GM23338 (cell line): ENCODE results near the gene FIG4. TPM values are rescaled to one million over a fixed set of nuclear protein-coding genes. Genes with fewer than 3 reads are reported as not detected.

Experiments used
- ATAC-seq: fragments of 200-7000 bp; cut with Tn5 transposase; 3 replicates; pipeline ENCODE4 v1.9.1; 2020
- DNase-seq: peaks from one replicate; pipeline ENCODE4 v3.0.0-alpha.2; 2015; ENCODE audit warnings: low spot score
- H2AFZ ChIP-seq: fragments of 200-600 bp; sonication (generic); 2 replicates; pipeline ENCODE4 v1.8.0; 2016; ENCODE audit warnings: antibody characterized with exemption, mild to moderate bottlenecking, moderate library complexity
- H3F3A ChIP-seq: fragments of 200-600 bp; sonication (generic); replicated peaks from 2 replicates; pipeline ENCODE4 v1.8.0; 2017; ENCODE audit warnings: antibody characterized with exemption, mixed run types, low read depth
- H3K27ac ChIP-seq: fragments of 200-600 bp; sonication (generic); 2 replicates; pipeline ENCODE4 v1.6.1; 2016; ENCODE audit warnings: low read depth
- H3K27me3 ChIP-seq: fragments of 200-600 bp; sonication (generic); 2 replicates; pipeline ENCODE4 v1.8.0; 2016; ENCODE audit warnings: mild to moderate bottlenecking, mixed run types, moderate library complexity; ENCODE audit not compliant: insufficient read depth
- H3K36me3 ChIP-seq: fragments of 200-600 bp; sonication (generic); 2 replicates; pipeline ENCODE4 v1.8.0; 2016; ENCODE audit warnings: mild to moderate bottlenecking; ENCODE audit not compliant: insufficient read depth
- H3K4me1 ChIP-seq: fragments of 200-600 bp; sonication (generic); 2 replicates; pipeline ENCODE4 v1.8.0; 2016; ENCODE audit warnings: mild to moderate bottlenecking, moderate library complexity; ENCODE audit not compliant: insufficient read depth
- H3K4me2 ChIP-seq: fragments of 200-600 bp; sonication (generic); 2 replicates; pipeline ENCODE4 v1.7.1; 2017; ENCODE audit warnings: mixed run types
- H3K4me3 ChIP-seq: fragments of 200-600 bp; sonication (generic); 2 replicates; pipeline ENCODE4 v1.6.1; 2016; ENCODE audit warnings: mixed run types
- H3K79me2 ChIP-seq: fragments of 200-600 bp; sonication (generic); replicated peaks from 2 replicates; pipeline ENCODE4 v1.8.0; 2017; ENCODE audit warnings: mild to moderate bottlenecking; ENCODE audit not compliant: insufficient read depth
- H3K9me2 ChIP-seq: fragments of 200-600 bp; sonication (generic); 2 replicates; pipeline ENCODE4 v1.8.0; 2017; ENCODE audit not compliant: insufficient read depth
- H4K20me1 ChIP-seq: fragments of 200-600 bp; sonication (generic); replicated peaks from 2 replicates; pipeline ENCODE4 v1.8.0; 2017; ENCODE audit warnings: mild to moderate bottlenecking; ENCODE audit not compliant: insufficient read depth
- H3K27ac Mint-ChIP-seq: 2 replicates; pipeline ENCODE4 v1.8.0; 2020; ENCODE audit warnings: inconsistent platforms, mild to moderate bottlenecking, moderate library complexity, mixed read lengths
- H3K27me3 Mint-ChIP-seq: 3 replicates; pipeline ENCODE4 v1.8.0; 2022; ENCODE audit warnings: low read depth, mild to moderate bottlenecking, moderate library complexity, mixed read lengths, inconsistent platforms; ENCODE audit not compliant: insufficient read depth, poor library complexity
- H3K36me3 Mint-ChIP-seq: 3 replicates; pipeline ENCODE4 v1.8.0; 2021; ENCODE audit warnings: low read depth, mild to moderate bottlenecking, inconsistent platforms, moderate library complexity, mixed read lengths
- H3K4me1 Mint-ChIP-seq: 3 replicates; pipeline ENCODE4 v1.8.0; 2020; ENCODE audit warnings: mild to moderate bottlenecking, inconsistent platforms, mixed read lengths
- H3K4me3 Mint-ChIP-seq: 3 replicates; pipeline ENCODE4 v1.8.0; 2021; ENCODE audit warnings: moderate library complexity, mild to moderate bottlenecking, inconsistent platforms, mixed read lengths
- H3K9me3 Mint-ChIP-seq: 3 replicates; pipeline ENCODE4 v1.8.0; 2020; ENCODE audit warnings: moderate library complexity, mild to moderate bottlenecking, inconsistent platforms, mixed read lengths
- CREB1 ChIP-seq: fragments of 250-450 bp; sonication (Bioruptor Pico); IDR thresholded peaks from 2 replicates; pipeline ENCODE4 v1.5.0; 2020; ENCODE audit warnings: low read depth, mild to moderate bottlenecking, moderate library complexity
- CTCF ChIP-seq, 2 experiments: fragments of 200-600 bp in 1 of 2; sonication (generic) in 1 of 2; conservative IDR thresholded peaks; 2 replicates each; pipeline versions ENCODE4 v1.5.1 to v1.6.1; 2016 to 2017; ENCODE audit warnings: antibody characterized with exemption in 2 of 2, low read depth in 2 of 2, mild to moderate bottlenecking in 2 of 2, moderate library complexity in 1 of 2
- ETS1 ChIP-seq: IDR thresholded peaks from 2 replicates; pipeline ENCODE4 v1.6.1; 2016; ENCODE audit warnings: antibody characterized with exemption
- EZH2 ChIP-seq: fragments of 200-600 bp; sonication (generic); IDR thresholded peaks from one replicate; pipeline ENCODE4 v1.8.0; 2017; ENCODE audit warnings: antibody characterized with exemption, mild to moderate bottlenecking, low read depth; ENCODE audit not compliant: unreplicated experiment
- EZH2phosphoT487 ChIP-seq: fragments of 200-600 bp; sonication (generic); IDR thresholded peaks from one replicate; pipeline ENCODE4 v1.8.1; 2018; ENCODE audit warnings: antibody characterized with exemption; ENCODE audit not compliant: unreplicated experiment
- JUNB ChIP-seq: IDR thresholded peaks from one replicate; pipeline ENCODE4 v1.6.1; 2016; ENCODE audit warnings: antibody characterized with exemption; ENCODE audit not compliant: unreplicated experiment
- NANOG ChIP-seq: IDR thresholded peaks from 2 replicates; pipeline ENCODE4 v1.6.1; 2016; ENCODE audit warnings: antibody characterized with exemption, borderline replicate concordance
- POLR2AphosphoS5 ChIP-seq: IDR thresholded peaks from 2 replicates; pipeline ENCODE4 v1.6.1; 2016; ENCODE audit warnings: antibody characterized with exemption, low read depth
- REST ChIP-seq: IDR thresholded peaks from one replicate; pipeline ENCODE4 v1.6.1; 2018; ENCODE audit warnings: antibody characterized with exemption; ENCODE audit not compliant: unreplicated experiment
- STAT1 ChIP-seq: IDR thresholded peaks from one replicate; pipeline ENCODE4 v1.6.1; 2016; ENCODE audit warnings: antibody characterized with exemption; ENCODE audit not compliant: unreplicated experiment
- ZNF114 ChIP-seq: fragments of 250-450 bp; sonication (Bioruptor Pico); IDR thresholded peaks from 2 replicates; pipeline ENCODE4 v1.5.0; 2020; ENCODE audit warnings: mild to moderate bottlenecking, moderate library complexity
- ZNF331 ChIP-seq: fragments of 250-450 bp; sonication (Bioruptor Pico); IDR thresholded peaks from 2 replicates; pipeline ENCODE4 v1.5.0; 2020; ENCODE audit warnings: low read depth, mild to moderate bottlenecking, moderate library complexity
- ZNF462 ChIP-seq: fragments of 250-450 bp; sonication (Bioruptor Pico); IDR thresholded peaks from 2 replicates; pipeline ENCODE4 v1.5.0; 2020; ENCODE audit warnings: mild to moderate bottlenecking, moderate library complexity
- polyA plus RNA-seq: library from polyadenylated mRNA; unstranded; fragments of >200 nt; fragmentation: Nextera tagmentation; extraction: Ambion mirVana; gene quantifications from 2 replicates; pipeline ENCODE4 v1.2.1, GENCODE V29; 2016
- total RNA-seq: library from RNA; depleted of rRNA; stranded (reverse); fragments of >200 nt; shearing (Covaris generic); gene quantifications from 2 replicates; pipeline ENCODE4 v1.2.3, GENCODE V29; 2014

FIG4 gene
- total and polyA plus RNA-seq, 2 experiments from 2014 or later, result 7.0 to 16.9 TPM

GRCh38 chr6:109841869-109842268, 150.8 kb downstream of the FIG4 start:
- no peaks in the 10 kb centered on the region; the same call in 2 of the 3 replicates for H3K9me3 Mint-ChIP-seq
- TF ChIP-seq POLR2AphosphoS5, result no peak
- no peak for TF ChIP-seq NANOG
- no peak for TF ChIP-seq REST
- no peak for TF ChIP-seq CTCF (conservative IDR thresholded peaks at IDR 0.05; ENCODE audit: low read depth in 2 of 2)
- no peak for TF ChIP-seq CREB1 (CRISPR knock-in tag)
- no peak for TF ChIP-seq JUNB
- no peak for TF ChIP-seq STAT1
- no peak for TF ChIP-seq ZNF114 (CRISPR knock-in tag)
- no peak for TF ChIP-seq ZNF331 (CRISPR knock-in tag)
- no peak for TF ChIP-seq ZNF462 (CRISPR knock-in tag)
- no peak for TF ChIP-seq ETS1
- no peak for TF ChIP-seq EZH2
- TF ChIP-seq EZH2phosphoT487, result no peak
- no peaks in the 10 kb centered on the region for H3K4me1 ChIP-seq
- H3K27me3 ChIP-seq, result no peaks in the 10 kb centered on the region
- no peaks in the 10 kb centered on the region for H3K4me1 Mint-ChIP-seq
- H3K4me3 ChIP-seq, result no peak overlapping the region
- no peaks in the 10 kb centered on the region for H3K36me3 ChIP-seq
- H4K20me1 ChIP-seq, result no peaks in the 10 kb centered on the region
- ATAC-seq (no peak), DNase-seq (no peak)
- no peaks in the 10 kb centered on the region; the same call in 2 of the 3 replicates for H3K36me3 Mint-ChIP-seq
- no peak overlapping the region for H3K4me2 ChIP-seq
- H3K9me2 ChIP-seq, result peaks cover 9% of the 10 kb centered on the region
- H3K27me3 Mint-ChIP-seq, result peaks cover 1% of the 10 kb centered on the region
- H3F3A ChIP-seq, result no peaks in the 10 kb centered on the region
- no peak overlapping the region for H3K4me3 Mint-ChIP-seq
- H3K27ac Mint-ChIP-seq, result no peak overlapping the region
- H3K27ac ChIP-seq, result no peak overlapping the region
- H2AFZ ChIP-seq, result no peak overlapping the region
- no peaks in the 10 kb centered on the region for H3K79me2 ChIP-seq
